RWPE2 (cell line): ENCODE data around the gene AGPAT4.

Experiments
- ATAC-seq: fragments of 200-7000 bp; cut with Tn5 transposase; 3 replicates; pipeline ENCODE4 v1.9.1; 2021; ENCODE audit warnings: low read depth
- DNase-seq: peaks from one replicate; pipeline ENCODE4 v3.0.0-alpha.2; 2020; ENCODE audit warnings: low spot score
- H3K27ac ChIP-seq: fragments of 450-650 bp; 2 replicates; pipeline ENCODE4 v1.5.1; 2017; ENCODE audit warnings: mild to moderate bottlenecking; ENCODE audit not compliant: poor library complexity, severe bottlenecking
- H3K27me3 ChIP-seq: fragments of 250-450 bp; sonication (Bioruptor Pico); 2 replicates; pipeline ENCODE4 v1.5.1; 2021; ENCODE audit warnings: mild to moderate bottlenecking, moderate library complexity; ENCODE audit not compliant: insufficient read depth, poor library complexity, severe bottlenecking
- H3K36me3 ChIP-seq: fragments of 250-450 bp; sonication (Bioruptor Pico); 2 replicates; pipeline ENCODE4 v1.5.1; 2020; ENCODE audit warnings: low read depth, mild to moderate bottlenecking, moderate library complexity
- H3K4me1 ChIP-seq: fragments of 250-450 bp; sonication (Bioruptor Pico); 2 replicates; pipeline ENCODE4 v1.5.1; 2021; ENCODE audit warnings: mild to moderate bottlenecking, moderate library complexity; ENCODE audit not compliant: insufficient read depth, poor library complexity, severe bottlenecking
- H3K4me3 ChIP-seq: fragments of 250-450 bp; sonication (Bioruptor Pico); 2 replicates; pipeline ENCODE4 v1.5.1; 2021; ENCODE audit warnings: mild to moderate bottlenecking, moderate library complexity; ENCODE audit not compliant: severe bottlenecking
- H3K9me3 ChIP-seq: fragments of 250-450 bp; sonication (Bioruptor Pico); 2 replicates; pipeline ENCODE4 v1.5.1; 2021; ENCODE audit warnings: mild to moderate bottlenecking, moderate library complexity; ENCODE audit not compliant: severe bottlenecking
- CTCF ChIP-seq: fragments of 450-650 bp; IDR thresholded peaks from one replicate; pipeline ENCODE4 v1.5.1; 2017; ENCODE audit warnings: mild to moderate bottlenecking, moderate library complexity; ENCODE audit not compliant: poor library complexity, severe bottlenecking

AGPAT4 gene

DNA sequence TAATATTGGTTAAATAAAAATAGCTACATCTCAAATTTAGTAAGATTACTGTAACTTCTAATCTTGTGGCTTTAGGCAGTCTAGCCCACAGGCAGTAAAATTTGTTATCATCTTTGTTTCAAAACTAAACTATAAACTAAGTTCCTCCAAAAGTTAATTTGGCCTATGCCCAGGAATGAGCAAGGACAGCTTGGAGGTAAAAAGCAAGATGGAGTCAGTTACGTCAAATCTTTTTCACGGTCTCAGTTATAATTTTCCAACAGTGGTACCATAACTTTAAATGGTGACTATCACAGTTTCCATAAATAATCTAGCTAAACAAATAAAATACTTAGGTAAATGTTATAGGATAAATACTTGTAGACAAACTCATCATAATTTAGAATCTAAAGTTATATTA lies 63.0 kb downstream of the AGPAT4 start:
- H3K27ac ChIP-seq, result no peak overlapping the region
- peaks cover 4% of the 10 kb centered on the region for H3K4me1 ChIP-seq
- DNase-seq (no peak), ATAC-seq (no peak)
- no peak overlapping the region for H3K4me3 ChIP-seq
- H3K27me3 ChIP-seq, result no peaks in the 10 kb centered on the region
- H3K36me3 ChIP-seq, result no peaks in the 10 kb centered on the region; the same call in 1 of the 2 replicates
- no peak for TF ChIP-seq CTCF
- H3K9me3 ChIP-seq, result peaks cover 18% of the 10 kb centered on the region

DNA sequence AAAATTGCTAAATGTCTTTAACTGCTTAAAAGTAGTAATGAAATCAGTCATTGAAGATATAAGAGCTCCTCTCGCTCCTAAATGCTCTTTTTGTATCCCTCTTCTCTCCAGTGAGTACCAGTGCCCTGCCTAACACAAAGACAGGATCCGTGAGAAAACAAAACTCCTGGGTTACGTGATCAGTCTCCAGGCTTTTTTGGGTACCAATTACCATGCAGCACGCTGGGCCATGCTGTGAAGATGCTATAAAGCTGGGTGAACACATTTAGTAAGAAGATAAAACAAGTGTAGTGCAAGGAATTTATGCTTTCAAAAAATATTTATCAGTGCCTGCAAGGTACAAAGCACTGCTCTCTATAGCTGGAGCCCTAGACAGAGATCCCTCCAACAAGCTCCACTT lies 66.7 kb downstream of the AGPAT4 start:
- H3K4me3 ChIP-seq, result no peak overlapping the region
- peaks cover 15% of the 10 kb centered on the region for H3K9me3 ChIP-seq
- no peaks in the 10 kb centered on the region; the same call in 1 of the 2 replicates for H3K36me3 ChIP-seq
- no peak for TF ChIP-seq CTCF
- H3K27me3 ChIP-seq, result no peaks in the 10 kb centered on the region
- no peak overlapping the region for H3K27ac ChIP-seq
- H3K4me1 ChIP-seq, result no peaks in the 10 kb centered on the region
- no peak for DNase-seq
- ATAC-seq, result no peak

DNA sequence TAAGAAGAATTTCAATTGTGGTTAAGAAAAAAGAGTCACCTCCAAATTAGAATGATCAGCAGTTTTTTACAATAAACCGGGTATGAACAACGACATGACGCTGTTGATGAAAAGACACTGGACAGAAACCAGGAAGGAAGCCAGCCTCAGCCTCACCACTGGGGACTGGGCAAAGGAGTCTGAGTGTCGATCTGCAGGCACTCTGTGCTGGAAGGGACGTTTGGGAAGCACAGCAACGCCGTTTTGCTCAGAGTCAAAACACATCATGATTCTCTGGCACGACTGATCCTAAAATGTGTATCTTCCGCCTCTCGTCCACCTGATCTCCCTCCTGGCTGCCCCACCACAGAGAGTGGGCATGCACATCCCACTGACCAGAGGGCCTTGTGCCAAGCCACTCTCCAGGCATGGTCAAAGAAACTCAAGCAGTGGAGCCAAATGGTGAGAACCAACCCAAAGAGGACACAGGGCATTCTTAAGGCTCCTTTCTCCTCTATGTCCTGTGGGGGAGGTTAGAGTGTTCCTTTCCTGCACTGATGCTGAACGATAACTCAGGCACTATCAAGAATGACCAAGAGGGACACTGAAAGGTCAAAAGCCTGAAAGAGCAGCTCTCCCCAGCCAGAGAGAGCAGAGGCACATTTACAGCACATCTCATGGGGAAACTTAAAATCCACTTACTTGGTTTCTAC lies 68.8 kb downstream of the AGPAT4 start:
- Histone ChIP-seq H3K36me3 (no peaks in the 10 kb centered on the region), H3K27ac (no peak overlapping the region), H3K27me3 (no peaks in the 10 kb centered on the region), H3K9me3 (no peaks in the 10 kb centered on the region), H3K4me1 (no peaks in the 10 kb centered on the region), H3K4me3 (no peak overlapping the region)
- ATAC-seq (no peak), DNase-seq (no peak)
- no peak for TF ChIP-seq CTCF

DNA sequence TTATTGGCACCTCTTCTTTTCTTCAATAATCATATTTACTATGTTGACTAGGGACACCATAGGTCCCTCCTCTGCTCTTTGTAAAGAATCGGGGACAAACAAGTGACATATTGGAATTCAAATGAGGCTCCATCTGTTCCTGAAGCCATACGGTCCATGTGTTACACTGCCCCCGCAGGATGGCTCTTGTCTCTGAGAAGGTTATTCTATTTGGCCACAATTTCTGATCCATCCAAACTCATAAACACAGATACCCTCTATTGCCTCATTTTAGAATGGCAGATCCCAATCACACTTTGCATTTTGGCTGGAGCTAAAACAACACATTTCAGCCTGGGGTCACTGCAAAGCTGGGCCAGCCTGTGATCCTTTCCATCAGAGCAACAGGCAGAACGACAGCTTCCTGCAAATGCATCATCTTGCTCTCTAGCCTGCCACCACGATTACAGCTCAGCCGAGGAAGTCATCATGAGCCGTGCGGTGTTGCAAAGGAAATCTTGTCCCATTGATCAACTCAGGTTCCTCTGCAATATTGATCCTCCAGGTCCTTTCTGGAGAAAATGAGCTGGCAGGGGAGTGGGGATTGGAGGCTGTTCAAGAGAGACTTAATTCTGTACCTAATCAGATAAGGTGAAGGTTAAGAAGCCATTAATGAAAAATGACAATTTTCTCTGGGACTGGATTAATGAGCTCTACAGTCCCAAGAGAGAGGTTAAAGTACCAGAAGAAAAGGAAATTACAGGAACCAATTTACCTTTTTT lies 73.1 kb downstream of the AGPAT4 start:
- Histone ChIP-seq H3K27me3 (no peaks in the 10 kb centered on the region), H3K36me3 (no peaks in the 10 kb centered on the region), H3K4me3 (no peak overlapping the region), H3K9me3 (no peaks in the 10 kb centered on the region), H3K4me1 (no peaks in the 10 kb centered on the region), H3K27ac (no peak overlapping the region)
- DNase-seq (no peak), ATAC-seq (no peak)
- peak; percentile 37 for TF ChIP-seq CTCF

GRCh38 chr6:161199850-161200249 lies 74.0 kb downstream of the AGPAT4 start:
- Histone ChIP-seq H3K27me3 (no peaks in the 10 kb centered on the region), H3K27ac (no peak overlapping the region), H3K9me3 (no peaks in the 10 kb centered on the region), H3K4me1 (no peaks in the 10 kb centered on the region), H3K4me3 (no peak overlapping the region), H3K36me3 (no peaks in the 10 kb centered on the region)
- ATAC-seq (no peak), DNase-seq (no peak)
- TF ChIP-seq CTCF, result no peak
